ENCODE results near the gene SRRM4.
A peak's percentile ranks its signal among the peaks of the same experiment; 100 is the strongest.
"Not testable (repeated sequence)": the region's sequence is repeated elsewhere in the genome, so short reads cannot be mapped to it uniquely, and the experiment has no call there.

The SRRM4 gene

DNA sequence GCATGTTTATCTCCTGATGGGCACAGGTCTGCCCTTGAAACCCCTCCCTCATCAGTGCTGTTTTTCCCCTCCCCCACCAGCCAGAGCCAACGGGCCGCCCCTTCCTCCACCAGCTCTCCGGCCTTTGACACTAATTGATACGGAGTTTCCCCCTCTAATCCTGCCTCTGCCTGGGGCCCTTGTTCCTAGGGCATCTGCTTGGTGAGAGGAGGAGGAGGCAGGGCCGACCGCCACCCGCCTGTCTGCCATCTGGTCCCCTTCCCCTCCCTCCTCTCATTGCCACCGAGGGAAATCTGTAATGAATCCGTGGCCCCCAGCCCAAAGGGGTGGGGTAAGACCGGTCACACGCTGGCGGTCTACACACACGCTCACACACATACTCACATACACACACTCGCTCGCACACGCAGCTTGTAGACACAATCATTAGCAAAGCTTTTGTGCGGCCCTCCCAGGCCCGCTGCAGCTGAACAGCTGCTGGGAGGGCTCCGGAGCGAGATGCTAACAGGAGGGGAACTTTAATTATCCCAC is 27.4 kb downstream of the SRRM4 start:
- no peak for DNase-seq

DNA sequence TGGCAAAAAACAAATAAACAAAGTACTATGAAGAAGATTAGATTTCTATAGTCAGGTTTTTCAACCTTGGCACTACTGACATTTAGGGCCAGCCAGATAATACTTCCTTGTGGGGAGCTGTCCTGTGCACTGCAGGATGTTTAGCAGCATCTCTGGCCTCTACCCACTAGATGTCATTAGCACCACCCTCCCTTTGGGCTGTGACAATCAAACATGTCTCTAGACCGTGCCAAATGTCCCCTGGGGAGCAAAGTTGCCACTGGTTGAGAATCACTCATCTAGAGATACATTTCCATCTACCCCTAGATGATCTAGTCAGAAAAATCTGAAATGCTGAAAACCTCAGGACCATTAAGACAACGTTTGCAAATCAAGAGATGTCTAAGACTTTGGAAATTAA is 29.9 kb downstream of the SRRM4 start:
- no peak for DNase-seq

DNA sequence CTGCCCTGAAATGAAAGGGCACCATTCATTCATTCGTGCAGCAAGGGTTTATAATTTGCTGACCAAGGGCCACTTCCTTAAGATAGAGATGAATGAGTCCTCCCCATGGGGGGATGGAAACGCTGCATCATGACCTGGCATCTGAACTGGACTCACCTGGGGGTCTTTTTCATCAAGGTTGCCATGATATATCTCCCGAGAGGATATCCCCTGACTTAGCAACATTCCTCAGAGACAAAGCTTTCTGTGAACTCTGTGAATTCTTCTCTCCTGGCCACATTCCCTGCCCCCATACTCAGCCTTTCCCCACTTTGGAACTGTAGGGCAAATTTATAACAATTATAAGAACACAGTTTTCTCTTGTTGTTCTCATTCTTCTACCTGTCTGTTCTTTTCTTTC is 30.8 kb downstream of the SRRM4 start:
- DNase-seq, result no peak

DNA sequence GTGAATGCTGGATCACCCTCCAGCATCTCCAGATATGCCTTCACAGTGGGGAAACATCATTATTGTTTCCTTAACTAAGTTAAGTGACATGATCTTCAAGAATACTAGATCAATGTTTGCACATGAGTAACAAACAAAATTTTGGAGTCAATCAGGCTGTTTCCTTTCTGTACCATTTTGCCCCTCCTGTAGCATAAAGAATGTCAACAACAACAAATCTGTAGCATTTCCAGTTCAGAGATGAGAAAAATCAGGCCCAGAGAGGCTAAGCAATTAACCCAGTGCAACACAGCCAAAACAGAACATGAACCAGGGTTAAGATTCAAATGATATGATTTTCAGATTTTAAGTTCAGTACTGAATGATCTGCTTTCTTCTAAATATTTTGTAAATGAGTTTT is 31.7 kb downstream of the SRRM4 start:
- DNase-seq, result no peak

DNA sequence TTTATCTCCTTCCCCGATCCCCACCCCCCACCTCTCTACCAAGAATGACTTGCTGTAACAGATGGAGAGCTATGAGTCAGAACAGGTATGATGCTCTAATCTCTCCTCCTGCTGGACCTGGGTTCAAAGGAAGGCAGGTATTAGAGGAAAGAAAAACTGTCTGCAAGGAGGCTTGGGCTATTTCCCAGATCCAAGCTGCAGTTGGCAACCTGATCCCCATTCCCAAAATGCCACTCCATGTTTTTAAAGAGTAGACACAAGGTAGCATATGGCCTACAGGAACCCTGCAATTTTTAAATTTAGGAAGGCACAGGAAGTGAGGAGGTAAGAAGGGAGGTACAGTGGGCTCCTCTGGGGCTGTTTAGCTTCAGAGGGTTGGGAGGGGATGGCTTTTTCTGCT is 33.0 kb downstream of the SRRM4 start:
- DNase-seq, result no peak

DNA sequence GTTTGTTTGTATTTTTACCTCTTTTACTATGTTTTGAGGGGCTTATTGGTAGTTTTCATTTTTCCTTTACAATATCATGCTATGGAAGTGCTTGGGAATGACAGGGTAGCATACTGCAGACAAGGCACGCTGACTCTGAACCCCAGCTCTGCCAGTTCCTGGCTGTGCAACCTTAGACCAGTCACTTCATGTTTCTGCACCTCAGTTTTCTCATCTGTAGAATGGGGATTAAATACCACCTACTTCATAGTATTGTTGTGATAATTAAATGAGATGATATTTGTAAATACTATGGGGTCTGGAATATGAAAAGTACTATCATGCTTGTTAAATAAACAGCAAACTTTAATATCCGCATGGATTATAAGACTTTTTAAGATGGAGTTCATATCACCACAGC is 35.4 kb downstream of the SRRM4 start:
- no peak for DNase-seq

DNA sequence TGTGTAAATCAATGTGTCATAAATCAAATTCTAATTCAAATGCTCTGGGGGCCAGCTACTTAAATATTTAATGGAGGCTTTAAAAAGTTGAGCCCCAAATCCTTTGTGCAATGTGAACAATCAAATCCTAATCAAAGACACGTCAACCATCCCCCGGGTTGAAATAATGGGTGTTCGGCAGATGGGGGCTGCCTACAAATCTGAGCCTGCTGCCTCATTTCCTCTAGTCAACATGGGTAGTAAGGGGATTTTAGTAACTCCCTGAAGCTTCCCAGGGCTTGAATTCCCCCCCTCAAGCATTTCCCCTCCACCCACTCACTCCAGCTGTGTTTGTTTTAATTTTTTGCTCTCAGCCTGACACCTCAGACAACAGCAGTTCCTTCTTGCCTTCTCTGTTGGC is 37.8 kb downstream of the SRRM4 start:
- DNase-seq, result no peak

DNA sequence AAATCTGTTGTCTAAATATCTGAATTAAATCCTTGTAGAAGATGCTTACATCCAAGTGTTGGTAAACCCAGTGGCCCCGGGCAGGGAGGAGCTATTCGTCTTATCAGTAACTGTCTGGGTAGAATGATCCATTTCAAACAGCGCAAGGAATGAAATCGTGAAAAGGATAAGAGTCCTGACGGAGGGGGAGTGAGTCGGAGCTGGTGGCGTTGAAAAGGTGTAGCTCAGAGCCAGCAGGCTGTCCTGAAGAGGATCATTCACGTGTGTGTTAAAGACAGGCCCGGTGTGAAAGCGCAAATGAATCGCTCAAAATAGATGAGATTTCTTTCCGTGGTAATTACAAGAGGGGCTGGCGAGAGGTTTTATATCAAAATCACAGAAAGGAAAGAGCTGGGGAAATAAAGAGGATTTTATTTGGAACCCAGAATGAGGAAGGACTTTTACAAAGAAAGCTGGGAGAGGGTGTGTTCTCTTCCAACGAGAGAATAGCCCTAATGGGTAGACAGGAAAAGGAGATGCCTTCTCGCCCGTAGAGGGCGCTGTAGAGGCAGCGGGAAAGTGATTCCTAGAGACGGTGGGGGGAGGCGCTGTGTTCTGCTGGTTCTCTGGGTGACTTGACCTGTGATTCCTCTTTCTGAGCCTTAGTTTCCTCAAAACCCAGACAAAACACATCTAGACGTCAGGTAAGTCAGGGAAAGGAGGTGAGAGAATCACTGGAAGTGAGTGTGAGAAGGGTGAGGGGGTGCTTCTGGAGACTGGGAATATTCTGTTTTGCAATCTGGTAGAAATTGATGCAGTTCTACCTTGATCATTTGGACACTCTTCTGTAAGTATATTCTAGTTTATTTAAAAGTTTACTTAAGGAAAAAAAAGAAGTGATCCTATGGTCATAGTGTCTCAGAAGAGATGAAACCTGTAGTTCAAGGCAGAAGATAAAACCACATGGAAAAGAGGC is 39.3 kb downstream of the SRRM4 start:
- peak; percentile 50 for DNase-seq

DNA sequence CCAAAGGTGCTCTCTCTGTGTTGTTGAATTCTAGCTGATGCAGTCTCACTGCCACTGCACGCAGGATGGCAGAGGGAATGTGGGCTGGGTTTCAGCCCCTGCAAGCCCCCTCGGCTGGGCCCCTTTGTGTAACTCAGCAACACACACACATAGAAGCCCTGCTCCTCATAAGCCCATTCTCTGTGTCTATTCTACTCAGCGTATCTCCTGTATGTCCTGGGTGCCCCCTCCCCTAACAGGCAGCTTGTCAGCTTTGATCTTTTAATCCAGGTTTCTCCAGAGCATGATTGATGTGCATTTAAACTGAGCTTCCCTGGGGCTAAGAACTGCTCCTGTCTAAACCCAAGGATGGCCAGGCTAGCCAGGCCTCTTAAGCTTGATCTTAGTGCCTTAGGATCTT is 43.0 kb downstream of the SRRM4 start:
- no peak for DNase-seq

DNA sequence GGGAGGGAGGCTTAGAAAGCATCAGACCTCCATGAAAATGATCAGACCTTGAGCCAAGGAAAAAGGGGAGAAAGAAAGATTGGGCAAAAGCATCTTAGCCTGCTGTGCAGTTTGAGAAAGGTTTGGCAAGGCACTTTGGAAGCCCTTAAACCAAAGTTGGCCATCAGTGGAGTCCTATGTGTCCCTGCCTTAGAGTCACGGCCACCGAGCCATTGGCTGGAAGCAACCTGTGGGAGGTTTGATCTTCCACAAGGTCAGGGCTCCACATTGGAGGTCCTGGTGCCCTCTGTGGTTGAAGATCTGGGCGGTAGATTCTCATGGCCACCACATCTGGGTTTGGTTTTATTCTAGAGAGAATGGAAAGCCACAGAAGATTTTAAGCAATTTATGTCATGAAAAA is 44.4 kb downstream of the SRRM4 start:
- DNase-seq, result no peak

DNA sequence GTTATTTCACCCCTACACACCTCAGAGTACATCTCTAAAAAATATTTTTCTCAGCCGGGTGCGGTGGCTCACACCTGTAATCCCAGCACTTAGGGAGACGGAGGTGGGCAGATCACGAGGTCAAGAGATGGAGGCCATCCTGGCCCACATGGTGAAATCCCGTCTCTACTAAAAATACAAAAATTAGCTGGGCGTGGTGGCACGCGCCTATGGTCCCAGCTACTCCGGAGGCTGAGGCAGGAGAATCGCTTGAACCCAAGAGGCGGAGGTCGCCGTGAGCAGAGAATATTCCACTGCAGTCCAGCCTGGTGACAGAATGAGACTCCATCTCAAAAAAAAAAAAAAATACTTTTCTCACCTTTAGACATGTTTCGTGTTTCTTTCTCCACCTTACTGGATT is 52.0 kb downstream of the SRRM4 start:
- DNase-seq, result not testable (repeated sequence)

DNA sequence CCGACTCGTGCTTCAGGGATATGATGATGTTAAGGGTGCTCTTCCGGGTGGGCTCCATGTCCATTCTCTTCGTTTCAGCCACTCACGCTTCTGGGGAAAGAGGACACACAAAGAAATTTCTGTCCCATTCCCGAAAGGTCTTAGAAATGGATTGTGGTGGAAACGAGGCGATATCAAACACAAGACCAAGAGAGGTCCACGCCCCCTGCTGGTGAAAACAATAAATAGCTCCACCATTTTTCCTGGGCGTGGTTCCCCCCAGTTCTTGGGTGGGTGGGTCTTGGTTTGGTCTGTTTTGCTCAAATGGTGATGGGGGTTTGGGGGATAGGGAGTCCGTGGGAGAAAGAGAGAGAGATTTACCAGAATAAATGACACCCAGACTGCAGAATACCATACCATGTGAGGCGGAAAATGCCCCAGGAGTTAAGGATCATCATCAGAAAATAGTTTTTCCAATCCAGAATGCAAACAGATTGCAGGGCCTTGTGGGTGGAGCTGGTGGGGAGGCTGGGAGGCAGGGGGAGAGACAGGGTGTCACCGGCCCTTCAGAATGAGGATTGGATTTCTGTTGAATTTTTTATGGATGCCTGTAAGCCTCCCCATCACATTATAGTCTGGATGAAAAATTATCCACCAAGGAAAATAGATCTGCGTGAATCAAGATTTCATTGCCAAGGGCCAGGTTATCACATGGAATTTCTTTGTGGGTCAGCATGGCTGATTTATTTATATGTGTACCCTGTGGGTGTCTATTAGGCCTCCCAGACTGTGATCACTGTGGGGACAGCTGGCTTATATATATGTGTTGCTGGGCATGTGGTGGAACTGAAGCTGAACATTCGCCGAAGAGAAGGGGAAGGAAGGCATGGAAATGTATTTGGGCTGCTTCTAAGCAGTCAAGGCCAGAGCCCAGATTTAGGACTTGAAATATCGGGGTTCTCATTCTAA is 55.8 kb downstream of the SRRM4 start:
- peak; percentile 42 for DNase-seq

DNA sequence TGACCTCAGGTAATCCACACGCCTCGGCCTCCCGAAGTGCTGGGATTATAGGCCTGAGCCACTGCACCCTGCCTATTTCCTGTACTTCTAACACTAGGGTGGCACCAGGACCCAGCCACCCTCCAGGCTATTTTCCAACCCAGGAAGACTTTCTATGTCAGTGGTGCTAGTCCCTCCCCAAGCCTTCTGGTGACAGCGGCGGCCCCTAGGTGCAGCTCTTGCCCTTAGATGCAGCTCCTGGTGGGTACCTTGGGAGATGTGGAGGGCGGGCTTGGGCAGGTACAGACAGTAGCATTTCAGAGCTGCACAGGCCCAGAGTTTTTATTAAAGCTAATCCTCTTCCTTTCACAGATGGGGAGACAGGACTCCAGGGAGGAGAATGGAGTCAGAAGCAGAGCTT is 62.8 kb downstream of the SRRM4 start:
- DNase-seq, result no peak

DNA sequence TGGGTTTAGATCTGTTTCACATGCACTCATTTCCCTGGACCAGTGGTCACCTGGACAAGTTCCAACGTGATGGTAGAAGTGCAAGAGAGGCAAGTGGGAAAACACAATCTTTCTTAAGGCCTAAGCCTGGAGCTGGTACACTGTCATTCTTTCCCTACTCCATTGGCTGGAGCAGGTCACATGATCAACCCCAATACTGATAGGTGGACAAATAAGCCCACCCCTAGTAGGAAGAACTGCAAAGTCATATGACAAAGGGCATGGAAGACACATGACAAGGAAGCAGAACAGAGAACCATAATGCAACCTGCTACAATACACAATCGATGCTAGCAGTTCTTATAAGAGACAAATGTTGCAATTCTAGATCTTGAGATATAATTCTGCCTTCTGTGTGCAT is 66.3 kb downstream of the SRRM4 start:
- DNase-seq, result no peak

DNA sequence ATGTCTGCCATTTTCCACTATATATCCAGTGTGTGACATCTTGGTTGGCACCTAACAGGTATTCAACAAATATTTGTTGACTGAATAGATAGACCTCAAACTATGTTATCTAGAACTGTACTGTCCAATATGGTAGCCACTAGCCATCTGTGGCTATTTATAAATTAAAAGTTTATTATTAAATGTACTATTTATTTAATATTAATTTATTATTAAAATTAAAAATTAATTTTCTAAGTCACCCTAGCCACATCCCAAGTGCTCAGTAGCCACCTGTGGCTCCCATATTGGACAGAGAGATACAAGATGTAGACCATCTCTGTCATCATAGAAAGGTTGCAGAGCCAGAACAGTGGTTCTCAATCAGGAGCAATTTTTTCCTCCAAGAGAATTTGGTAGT is 69.3 kb downstream of the SRRM4 start:
- no peak for DNase-seq

DNA sequence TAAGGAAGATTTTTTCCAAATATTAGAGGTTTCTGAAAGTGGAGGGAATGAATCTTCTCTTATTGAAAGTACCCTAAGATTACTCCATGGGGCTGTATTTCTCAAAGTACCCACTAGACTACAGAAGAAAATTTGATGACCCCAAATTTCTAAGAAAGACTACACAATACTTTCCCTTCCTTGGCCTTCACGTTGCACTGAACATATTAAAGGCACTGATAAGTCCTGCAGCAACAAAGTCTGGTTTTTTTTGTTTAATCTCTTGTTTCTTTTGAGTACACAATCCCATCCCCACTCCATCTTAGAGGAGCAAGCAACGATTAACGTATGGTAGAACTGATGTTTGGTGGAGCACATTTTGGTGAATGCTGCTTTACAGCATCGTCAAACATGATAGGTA is 70.1 kb downstream of the SRRM4 start:
- no peak for DNase-seq

DNA sequence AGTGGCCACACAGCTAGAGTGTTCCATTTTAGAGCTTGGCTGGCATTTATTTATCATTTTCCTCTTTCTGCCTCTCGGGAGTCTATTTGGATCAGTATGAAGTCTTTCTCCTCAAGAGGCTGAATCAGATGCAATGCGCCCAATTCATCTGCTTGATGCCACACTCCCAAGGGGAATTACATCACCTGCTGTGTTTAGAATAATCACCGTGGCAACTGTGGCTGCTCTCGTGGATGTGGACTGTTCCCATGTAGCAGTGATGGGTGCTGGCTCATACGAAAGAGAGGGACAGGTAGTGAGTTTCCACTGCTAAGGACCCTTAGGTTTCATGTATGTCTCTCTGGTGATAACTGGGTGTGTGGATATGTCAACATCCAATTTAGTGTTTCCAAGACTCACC is 70.7 kb downstream of the SRRM4 start:
- DNase-seq, result no peak

DNA sequence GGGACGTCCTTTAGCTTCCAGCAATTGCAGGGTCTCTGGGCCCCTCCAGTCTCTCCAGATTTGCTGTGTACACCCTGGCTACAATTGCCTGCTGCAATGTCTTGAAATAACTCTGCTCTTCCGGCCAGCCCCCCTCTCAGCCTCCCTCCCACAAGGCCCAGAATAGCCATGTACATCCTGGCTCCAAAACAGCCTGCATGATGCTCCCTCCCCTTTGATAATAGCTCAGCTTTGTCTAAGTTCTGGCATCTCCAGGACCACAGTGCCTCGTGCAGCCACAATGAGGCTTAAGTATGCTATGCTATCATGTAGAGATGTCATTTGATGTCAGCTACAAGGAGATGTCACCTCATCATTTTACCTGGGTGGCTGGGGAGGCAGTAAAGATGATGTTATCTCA is 74.6 kb downstream of the SRRM4 start:
- no peak for DNase-seq

DNA sequence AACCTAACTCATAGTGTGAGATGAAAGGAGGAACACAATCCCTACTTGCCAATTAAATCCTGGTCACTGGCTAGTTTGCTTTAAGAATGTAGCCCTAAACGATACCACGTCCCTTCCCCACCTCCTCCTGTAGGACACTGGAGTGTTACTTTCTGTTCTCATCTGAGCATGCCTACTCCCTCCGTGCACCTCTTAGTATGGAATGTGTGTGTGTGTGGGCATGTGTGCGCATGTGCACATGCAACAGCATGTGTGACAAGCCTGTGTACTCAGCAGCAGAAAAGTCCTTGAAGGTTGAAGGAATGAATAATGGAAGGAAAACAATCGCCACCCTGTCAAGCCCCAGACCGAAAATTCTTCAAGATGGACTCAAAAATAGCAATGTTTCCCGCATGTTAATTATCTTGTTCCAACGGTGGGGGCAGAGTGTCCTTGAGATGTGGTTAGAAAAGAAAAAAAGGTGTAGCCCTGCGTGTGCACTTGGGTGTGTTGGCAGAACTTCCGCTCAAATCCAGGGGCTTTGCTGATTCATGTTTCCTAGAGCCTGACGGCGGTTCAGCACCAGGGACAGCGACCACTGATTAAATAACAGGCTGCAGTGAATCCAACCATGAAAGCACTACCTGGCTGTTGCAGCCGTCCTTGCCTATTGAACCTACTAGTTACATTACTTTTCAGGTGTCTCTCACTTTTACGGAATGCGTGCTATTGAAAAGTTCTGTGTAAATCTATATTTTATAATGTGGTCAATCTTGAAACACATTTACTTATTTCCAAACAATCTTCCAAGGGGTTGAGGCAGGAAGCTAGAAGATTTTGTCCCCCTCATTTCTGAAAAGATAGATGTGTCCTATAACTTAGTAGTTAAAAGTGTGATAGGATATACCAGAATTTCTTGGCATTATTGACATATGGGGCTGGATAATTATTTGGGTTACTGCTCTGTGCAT is 79.8 kb downstream of the SRRM4 start:
- peak; percentile 54 for DNase-seq

DNA sequence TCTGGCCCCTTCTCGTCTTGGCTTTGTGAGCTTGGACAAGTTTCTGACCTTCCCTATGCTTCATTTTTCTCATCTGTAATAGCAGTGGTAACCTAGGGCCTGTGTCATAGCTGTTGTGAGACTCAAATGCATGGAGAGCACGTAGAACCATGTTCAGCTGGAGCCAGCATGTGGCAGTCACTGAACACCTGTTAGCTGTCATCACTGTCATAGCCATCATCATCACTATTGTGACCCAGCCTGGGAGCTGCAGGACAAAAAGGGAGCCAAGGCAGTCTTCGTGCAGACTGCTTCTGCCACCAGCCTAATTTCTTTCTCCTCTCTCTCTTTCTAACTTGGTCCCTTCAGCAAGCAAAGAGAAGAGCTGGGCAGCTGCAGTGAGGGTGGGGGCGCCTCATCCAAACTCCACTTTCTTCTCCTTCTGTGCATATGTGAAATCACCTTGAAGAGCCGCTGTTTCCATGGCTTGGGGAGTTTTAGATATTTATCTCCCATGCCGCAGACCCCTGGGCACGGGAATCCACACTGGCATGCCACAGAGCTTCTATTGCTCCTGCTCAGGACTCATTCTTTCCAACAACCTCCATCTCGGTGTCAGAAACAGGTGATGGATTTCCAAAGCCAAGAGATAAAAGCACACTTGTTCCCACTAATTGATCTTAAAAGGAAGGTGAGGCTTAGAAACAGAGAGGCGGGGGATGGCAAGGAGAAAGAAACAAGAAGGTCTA is 87.0 kb downstream of the SRRM4 start:
- DNase-seq, result no peak

DNA sequence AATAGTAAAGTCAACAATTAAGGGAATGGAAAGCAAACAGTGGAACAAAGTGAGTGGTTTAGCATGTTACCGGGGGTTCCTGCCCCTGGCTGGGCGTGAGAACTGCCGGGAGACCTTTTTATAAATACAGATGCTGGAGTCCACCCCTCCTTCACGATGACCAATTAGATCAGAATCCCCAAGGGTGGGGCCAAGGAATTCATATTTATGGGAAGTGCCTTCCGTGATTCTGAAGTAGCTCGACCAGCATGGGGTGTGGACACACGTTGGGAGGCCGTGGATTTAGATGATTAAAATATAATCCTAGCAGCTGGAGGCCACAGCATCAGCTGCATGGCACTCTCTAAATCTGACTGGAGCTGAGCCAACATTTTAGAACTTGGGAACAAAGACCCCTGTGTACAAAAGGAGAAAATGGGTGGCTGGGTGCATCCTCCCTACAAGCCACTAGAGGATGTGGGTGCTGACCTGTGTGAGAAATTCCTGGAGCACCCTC is 87.9 kb downstream of the SRRM4 start:
- DNase-seq, result no peak

DNA sequence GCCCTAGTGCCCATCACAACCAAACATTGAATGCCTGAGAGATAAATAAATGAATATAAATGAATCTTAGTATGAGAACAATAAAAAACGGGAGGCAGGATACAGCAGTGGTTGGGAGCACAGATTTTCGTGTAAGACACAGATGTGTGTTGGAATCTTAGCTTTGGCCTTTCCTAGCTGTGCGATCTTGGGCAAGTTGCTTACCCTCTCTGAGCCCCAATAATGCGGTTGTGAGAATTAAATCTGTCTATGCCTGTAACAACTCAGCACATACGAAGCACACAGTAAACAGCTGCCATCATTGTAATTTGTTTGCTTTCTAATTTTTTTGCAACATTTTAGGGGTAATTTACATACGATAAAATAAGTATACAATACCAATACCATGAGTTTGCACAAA is 89.8 kb downstream of the SRRM4 start:
- DNase-seq, result no peak
